Amygdala (tissue), 56 donors: ENCODE measurements around the gene DENND4C.
"Not testable (repeated sequence)": the region's sequence is repeated elsewhere in the genome, so short reads cannot be mapped to it uniquely, and the experiment has no call there.

Experiments used
- DNase-seq, 56 donors: peaks; one replicate each; lab custom pipeline; 2025; lab: John Stamatoyannopoulos, UW

Gene DENND4C

DNA sequence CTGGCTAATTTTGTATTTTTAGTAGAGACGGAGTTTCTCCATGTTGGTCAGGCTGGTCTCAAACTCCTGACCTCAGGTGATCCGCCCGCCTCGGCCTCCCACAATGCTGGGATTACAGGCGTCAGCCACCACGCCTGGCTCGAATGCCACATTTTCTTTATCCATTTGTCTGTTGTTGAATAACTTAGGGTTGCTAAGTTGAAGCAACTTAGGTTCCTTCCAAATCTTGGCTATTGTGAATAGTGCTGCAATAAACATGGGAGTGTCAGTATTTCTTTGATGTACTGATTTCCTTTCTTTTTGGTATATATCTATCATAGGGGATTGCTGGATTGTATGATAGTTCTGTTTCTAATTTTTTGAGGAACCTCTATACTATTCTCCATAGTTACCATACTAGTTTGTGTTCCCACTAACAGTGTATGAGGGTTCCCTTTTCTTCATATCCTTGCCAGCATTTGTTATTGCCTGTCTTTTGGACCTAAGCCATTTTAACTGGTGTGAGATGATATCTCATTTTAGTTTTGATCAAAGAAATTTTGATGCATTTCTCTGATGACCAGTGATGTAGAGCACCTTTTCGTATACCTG, 29.3 kb downstream of the DENND4C start:
- DNase-seq, result not testable (repeated sequence)

DNA sequence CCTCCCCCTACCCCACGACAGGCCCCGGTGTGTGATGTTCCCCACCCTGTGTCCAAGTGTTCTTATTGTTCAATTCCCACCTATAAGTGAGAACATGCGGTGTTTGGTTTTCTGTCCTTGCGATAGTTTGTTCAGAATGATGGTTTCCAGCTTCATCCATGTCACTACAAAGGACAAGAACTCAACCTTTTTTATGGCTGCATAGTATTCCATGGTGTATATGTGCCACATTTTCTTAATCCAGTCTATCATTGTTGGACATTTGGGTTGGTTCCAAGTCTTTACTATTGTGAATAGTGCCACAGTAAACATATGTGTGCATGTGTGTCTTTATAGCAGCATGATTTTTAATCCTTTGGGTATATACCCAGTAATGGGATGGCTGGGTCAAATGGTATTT, 35.1 kb downstream of the DENND4C start:
- DNase-seq, result not testable (repeated sequence)

DNA sequence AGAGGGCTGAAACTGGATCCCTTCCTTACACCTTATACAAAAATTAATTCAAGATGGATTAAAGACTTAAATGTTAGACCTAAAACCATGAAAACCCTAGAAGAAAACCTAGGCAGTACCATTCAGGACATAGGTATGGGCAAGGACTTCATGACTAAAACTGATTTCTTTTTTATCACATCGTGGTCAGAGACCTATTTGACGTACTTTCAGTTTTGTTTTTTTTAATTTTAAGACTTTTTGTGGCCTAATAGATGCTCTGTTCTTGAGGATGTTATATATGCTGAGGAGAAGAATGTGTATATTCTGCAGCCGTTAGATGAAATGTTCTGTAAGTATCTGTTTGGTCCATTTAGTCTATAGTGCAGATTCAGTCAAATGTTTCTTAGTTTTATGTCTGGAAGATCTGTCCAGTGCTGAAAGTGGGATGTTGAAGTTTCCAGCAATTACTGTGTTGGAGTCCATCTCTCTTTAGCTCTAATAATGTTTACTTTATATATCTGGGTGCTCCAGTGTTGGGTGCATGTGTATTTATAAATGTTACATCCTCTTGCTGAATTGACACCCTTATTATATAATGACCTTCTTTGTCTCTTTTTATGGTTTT, 36.4 kb downstream of the DENND4C start:
- DNase-seq, result not testable (repeated sequence)

DNA sequence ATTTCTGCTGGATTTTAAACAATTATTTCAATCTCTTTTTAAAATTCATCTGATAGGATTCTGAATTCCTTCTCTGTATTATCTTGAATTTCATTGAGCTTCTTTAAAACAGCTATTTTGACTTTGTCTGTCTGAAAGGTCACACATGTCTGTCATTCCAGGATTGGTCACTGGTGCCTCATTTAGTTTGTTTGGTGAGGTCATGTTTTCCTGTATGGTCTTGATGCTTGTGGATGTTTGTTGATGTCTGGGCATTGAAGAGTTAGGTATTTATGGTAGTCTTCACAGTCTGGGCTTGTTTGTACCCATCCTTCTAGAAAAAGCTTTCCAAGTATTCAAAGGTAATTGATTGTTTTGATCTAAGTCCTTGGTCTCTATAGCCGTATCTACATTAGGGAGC, 39.1 kb downstream of the DENND4C start:
- no peak for DNase-seq

DNA sequence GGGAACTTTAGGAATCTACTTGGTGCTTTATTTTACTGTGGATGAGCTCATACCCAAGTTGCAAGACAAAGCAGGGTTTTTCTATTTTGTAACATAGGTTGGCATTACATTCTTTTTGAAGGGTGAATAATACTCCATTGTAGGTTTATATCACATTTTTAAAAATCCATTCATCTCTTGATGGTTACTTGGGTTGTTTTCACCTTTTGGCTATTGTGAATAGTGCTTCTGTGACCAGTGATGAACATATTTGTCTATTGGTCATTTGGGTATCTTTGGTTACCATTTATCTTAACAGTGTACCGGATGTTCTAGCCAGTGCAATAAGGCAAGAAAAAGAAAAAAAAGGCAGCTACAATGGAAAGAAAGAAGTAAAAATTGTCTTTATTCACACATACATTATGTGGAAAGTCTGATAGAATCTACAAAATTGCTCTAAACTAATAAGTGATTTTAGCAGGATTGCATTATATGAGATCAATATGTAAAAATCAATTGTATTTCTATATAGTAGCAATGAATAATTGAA, 40.0 kb downstream of the DENND4C start:
- DNase-seq, result no peak

DNA sequence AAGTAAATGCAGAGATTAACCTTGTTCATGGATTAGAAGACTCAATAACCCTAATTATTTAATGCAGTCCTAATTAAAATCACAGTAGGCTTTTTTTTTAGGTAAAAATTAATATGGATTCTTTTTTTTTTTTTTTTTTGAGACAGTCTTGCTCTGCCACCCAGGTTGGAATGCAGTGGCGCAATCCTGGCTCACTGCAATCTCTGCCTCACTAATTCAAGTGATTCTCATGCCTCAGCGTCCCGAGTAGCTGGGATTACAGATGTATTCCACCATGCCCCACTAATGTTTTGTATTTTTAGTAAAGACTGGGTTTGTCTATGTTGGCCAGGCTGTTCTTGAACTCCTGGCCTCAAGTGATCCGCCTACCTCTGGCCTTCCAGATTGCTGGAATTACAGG, 40.6 kb downstream of the DENND4C start:
- DNase-seq, result no peak

DNA sequence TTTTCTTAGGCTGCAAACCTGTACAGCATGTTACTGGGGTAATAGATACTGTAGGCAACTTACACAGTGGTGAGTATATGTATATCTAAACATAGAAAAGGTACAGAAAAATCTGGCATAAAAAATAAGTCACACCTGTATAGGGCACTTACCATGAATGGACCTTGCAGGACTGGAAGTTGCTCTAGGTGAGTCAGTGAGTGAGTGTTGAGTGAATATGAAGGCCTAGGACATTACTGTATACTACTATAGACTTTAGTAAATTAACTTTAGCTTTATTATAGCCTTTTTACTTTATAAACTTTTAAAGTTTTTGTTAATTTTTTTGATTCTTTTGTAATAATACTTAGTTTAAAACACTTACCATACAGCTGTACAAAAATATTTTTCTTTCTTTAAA, 51.3 kb downstream of the DENND4C start:
- no peak for DNase-seq

DNA sequence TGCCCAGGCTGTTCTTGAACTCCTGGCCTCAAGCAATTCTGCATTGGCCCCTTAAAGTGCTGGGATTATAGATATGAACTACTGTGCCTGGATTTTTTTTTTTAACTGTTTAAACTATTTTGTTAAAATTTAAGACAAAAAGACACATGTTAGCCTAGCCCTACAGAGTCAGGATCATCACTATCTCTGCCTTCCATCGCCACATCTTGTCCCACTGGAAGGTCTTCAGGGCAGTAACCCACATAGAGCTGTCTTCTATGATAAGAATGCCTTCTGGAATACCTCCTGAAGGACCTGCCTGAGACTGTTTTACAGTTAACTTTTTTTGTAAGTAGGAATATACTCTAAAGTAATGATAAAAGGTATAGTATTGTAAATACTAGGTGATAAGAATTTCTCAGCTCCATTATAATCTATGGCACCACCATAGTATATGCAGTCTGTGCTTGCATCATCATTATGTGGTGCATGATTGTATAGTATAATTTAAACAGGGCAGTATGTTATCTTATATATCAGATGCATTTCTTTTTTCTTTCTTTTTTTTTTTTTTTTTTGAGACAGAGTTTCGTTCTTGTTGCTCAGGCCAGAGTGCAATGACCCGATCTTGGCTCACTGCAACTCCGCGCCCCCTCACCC, 52.7 kb downstream of the DENND4C start:
- DNase-seq, result no peak

DNA sequence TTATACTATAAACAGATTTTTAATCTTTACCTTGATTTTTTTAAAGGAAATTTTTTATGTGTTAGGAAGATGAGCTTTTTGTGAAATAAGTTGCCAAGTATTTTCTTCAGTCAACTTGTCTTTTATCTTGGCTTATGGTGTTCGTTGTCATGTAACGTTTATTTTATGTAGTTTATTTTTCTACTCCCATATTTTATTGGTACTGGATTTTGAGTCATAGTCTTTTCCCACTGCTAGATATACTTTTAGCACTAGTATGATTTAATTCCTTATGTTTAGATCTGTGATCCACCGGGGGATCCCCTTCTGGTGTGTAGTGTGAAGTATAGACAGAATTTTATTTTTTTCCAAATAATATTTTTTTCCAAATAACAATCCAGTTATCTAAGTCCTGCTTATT, 54.2 kb downstream of the DENND4C start:
- DNase-seq, result no peak

DNA sequence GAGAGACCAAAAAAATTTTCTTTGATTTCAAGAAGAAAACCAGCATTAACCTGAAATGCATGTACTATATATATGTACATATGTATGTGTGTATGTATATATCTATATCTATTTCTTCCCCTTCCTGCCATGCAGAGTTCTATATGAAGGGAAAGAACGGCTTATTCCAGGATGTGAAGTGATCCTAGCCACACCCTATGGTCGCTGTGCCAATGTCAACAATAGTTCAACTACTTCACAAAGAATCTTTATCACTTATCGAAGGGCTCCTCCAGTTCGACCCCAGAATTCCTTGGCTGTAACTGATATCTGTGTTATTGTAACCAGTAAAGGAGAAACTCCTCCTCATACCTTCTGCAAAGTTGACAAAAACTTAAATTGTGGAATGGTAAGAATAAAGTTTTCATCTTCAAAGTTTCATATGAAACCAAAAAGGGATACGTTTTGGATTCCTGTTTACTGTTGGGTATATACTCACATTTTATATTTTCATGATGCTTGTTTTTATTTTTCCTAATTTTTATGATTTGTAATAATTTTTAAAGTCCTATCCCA, 56.2 kb downstream of the DENND4C start:
- no peak for DNase-seq

DNA sequence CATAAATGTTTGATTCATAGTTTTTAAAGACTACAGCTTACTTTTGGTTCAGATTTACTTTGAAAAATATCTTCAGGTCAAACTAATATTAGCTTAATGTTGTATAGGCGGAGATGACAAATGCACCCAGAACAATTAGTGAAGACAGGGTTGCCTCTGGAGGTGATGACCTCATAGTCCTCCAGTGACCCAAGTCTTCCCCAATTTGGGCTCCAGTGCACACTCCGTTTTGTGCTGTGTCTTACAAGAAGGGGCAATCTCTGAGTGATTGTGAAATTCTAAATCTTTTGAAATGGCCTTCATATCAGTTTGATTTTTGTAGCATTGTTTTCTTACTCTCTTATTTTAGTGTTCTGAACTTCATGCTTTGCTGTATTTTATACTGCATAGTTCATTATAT, 57.6 kb downstream of the DENND4C start:
- no peak for DNase-seq

DNA sequence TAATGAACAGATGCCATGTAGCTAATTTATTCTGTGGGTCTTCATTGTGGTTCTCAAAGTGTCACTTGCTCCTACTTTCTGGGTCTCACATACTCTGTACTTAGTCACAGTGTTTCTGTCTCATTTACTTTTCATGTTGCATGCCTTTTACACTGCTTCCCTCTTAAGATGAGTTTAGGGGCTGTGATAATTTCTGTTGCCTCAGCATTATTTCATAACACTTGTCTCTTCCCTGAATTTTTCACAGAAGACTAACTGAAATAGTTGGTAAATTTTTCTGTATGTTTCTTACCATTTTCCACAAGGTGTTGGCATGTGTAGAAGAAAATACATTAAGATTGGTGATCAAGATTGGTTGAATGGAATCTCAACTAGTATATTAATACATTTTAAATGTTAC, 59.6 kb downstream of the DENND4C start:
- DNase-seq, result no peak

DNA sequence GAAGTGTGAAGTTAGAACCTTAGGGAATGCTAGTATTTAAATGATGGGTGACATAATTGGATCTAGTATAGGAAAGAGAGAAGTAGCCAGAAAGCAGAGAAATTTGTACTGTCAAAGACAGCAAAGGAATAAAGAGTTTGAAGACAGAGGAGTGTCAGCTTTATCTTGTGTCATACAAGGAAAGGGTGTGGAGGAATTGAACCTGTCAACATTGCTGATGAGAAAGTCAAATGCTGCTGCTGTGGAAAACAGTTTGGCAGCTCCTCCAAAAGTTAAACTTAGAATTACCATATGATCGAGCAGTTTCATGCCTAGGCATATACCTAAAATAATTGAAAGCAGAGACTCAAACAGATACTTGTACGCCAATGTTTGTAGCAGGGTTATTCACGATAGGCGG, 63.7 kb downstream of the DENND4C start:
- no peak for DNase-seq

DNA sequence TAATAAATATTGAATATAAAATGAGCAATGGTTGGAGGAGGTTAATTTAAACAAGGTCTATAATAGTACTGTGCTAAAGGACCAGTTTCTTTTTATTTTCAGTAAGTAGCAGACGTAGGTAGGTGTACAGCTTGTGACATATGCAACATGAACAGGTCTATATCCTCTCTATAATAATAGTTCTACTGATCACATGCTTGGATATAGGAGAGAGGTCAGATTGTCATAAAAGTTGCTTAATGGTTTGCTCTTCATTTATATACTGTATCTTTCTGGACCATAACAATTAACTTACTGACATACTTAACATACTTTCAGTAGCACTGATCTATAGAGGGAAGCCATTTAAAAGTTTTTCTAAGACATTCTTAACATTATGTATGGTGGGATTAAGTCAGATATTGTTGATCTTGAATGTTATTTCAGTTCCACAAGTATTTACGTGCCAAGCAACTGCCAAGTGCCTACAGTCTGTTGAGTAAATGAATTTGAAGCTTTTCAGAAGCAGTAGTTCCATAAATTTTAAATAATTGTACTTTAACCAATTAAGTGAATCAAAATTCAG, 68.0 kb downstream of the DENND4C start:
- no peak for DNase-seq

DNA sequence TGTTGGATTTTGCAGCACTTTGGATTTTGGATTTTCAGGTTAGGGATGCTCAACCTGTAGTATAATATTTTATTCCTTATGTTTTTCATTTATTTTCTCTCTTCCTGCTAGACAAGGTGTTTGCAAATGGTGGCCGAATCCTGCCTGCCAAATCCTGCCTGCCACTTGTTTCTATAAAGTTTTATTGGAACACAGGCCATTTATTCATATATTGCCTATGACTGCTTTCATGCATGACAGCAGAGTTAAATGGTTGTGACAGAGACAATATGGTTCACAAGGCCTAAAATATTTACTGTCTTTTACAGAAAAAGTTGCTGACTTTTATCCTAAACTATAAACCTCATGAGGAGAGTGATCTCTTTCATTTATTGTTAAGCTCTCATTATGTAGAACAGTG, 72.7 kb downstream of the DENND4C start:
- no peak for DNase-seq

DNA sequence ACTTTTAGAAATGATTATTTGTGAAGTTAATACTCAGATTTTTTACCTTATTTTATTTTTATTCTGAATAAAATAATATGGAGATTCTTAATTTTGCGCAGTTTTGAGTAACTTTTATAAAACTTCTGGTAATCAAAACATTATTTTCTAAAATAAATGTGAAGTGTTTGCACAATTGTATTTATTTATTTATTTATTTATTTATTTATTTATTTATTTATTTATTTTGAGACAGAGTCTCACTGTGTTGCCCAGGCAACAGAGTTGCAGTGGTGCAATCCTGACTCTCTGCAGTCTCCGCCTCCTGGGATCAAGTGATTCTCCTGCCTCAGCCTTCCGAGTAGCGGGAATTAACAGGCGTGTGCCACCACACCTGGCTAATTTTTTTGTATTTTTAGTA, 76.1 kb downstream of the DENND4C start:
- DNase-seq, result no peak

DNA sequence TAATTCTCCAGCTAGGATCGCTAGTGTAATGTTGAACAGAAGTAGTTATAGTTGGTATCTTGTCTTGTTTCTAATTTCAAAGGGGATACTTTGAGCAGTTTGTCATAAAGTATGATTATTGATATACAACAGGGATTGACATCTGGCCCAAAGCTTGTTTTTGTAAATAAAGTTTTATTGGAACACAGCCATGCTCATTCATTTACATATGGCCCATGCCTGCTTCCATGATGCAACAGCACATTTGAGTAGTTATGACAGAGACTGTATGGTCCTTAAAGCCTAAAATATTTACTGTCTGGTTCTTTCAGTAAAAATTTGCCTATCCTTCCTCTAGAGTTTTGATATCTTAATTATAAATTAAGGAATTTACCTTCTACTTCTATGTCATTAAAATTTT, 79.8 kb downstream of the DENND4C start:
- DNase-seq, result no peak

DNA sequence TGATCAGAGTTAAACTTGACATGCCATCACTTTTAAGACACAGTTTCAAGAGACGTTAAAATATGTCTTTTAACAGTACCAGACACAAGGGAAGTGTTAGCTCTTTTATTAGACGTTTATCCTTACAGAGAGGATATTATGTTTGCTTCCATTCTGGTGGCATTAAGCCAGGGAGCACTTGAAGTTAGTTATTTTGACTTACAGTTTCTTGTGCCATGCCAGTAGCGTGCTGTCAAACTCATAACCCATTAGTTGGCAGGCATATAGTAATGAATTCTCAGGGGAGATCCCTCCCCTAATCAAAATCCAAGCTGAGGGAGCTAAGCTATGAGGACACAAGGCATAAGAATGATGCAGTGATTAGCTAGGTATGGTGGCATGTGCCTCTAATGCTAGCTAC, 83.1 kb downstream of the DENND4C start:
- no peak for DNase-seq

DNA sequence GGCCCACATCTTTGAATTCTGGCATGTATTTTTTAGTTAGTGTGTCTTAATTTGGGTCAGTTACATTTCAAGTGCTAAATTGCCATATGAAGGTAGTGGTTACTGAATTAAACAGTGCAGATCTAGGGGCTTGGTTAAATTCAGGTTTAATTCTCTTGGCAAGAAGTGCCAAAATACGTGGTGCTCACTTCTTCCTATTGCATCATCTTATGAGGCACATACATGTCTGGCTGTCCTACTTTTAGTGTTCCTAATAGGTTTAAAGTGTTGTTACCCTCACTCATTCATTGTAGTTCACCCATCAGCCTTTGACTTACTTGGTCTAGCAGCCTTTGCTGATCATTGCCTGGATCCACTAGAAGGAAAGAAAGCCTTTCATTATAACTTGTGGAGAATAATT, 90.0 kb downstream of the DENND4C start:
- DNase-seq, result no peak

DNA sequence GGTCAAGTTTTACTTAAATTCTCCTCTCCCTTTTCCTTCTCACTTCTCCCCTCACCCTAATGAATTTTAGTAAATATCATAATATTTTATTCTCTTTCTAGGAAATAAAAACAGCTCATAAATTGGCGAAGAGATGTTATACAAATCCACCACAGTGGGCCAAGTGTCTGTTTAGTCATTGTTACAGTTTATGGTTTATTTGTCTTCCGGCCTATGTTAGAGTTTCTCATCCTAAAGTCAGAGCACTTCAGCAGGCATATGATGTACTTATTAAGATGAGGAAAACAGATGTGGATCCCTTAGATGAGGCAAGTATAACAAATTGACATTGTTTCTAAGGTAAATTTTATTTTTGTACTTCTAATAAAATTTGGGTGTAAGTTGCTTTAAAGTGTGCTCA, 101.4 kb downstream of the DENND4C start:
- DNase-seq, result no peak

DNA sequence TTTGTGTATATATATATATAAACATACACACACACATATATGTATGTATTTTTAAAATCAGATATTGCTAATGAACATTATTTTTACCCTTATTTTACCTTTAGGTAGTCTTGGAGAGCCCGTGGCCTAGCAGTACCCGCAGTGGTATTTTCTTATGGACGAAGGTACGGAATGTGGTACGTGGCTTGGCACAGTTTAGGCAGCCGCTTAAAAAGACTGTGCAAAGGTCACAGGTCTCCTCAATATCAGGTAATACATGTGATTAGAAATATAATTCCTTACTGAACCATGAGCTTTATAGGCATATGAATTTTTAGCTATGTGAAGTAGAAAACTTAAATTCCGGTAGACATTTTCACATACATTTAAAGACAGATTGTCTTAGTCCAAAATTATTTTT, 105.7 kb downstream of the DENND4C start:
- DNase-seq, result no peak

DNA sequence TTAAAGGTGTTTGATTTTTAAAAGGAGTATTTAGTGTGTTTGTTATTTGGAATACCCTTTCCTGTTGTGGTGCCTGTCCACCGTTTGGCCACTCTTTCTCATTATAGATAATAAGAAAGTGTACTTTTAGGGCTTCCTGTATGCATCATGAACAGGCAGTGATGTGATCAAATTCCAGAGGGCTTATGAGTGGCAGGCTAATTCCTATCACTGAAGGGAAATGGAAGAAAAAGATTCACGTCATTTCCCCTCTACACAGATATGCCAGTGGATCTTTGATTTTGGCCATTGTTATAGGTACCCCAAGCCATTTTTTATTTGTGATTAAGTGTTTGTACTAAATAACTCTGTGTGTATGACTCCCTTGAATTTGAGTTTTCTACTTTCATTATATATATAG, 112.5 kb downstream of the DENND4C start:
- no peak for DNase-seq
